HG03439 (cell line): ENCODE data around the gene RNU1-2.
"Not testable (repeated sequence)": the region's sequence is repeated elsewhere in the genome, so short reads cannot be mapped to it uniquely, and the experiment has no call there.

Source experiments
- ATAC-seq: cut with Tn5 transposase; IDR thresholded peaks from one replicate; pipeline ENCODE4 v1.9.1; 2021; ENCODE audit warnings: mild to moderate bottlenecking, moderate library complexity; ENCODE audit not compliant: unreplicated experiment

RNU1-2 gene

DNA sequence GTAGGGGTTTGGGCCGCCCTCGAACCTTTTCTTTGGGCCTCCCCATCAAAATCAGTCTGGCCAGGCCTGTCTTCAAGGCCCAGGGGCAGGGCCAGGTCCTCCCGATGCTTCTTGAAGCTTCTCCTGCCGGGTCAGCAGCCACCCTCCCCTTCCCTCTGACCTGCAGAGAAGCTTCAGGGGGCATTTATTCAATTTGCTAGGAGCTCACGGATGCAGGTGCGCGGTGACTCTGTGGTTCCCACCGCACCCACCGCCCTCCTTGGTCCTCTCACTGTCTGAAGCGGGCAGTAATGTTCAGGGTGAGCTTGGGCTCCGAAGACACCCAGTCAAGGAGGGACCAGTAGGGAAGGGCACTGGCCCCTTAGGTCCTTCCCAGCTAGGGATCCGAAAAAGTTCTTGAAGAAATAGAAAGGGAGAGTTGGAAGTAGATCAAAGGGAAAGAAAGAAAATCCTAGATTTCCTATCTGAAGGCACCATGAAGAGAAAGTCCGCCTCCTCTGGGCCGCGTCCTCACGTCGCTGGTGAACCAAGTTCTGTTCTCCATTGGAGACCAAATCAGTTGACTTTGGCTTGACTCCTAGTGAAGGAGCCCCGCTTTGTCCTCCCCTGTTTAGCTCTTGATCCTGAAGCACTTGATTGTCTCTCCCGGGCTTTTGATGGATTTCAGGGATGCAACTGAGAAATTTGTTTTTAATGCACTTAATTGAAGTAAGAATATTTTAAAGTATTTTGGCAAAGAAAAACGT lies 8.7 kb upstream of the RNU1-2 start:
- no peak for ATAC-seq

DNA sequence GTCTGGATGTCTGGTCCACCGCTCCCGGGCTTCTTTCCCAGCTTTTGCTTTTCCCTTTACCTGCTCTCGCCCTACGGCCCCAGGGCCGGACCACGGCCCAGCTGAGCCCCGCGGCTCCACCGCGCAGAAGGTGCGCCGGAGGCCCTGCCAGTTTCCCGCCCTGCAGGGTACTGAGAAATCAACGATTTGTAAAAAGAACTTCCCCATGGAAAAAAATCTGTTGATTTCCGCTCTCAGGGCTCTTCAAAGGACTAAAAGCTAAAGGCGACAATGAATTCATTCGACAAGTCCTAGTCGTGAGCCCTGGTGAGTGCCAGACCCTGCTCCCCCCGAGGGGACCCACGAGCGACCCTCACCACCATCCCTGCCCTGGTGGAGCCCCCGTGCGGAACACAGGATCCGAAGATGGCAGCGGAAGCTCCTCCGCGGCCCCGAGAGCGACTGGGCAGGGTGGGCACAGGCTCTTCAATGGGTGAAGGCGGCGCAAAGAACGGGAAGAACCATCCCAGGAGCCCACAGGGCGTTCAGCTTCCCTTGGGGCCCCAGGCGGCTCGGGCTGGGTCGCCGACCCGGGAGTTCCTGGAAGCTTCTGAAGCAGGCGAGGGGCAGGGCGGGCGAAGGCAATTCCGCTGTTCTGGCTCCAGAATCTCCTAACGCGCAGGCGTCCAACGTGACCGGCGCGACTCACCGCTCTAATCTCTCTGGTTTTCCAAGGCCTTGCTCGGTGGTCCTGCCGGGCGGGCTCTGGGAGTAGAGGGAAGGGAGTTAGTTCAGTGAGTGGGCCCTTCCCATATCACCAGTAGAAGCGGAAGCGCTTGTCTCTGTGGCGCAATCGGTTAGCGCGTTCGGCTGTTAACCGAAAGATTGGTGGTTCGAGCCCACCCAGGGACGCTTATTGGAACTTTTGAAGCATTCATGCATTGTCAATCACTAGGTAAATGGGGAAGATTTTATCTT lies 6.6 kb upstream of the RNU1-2 start:
- ATAC-seq, result no peak

DNA sequence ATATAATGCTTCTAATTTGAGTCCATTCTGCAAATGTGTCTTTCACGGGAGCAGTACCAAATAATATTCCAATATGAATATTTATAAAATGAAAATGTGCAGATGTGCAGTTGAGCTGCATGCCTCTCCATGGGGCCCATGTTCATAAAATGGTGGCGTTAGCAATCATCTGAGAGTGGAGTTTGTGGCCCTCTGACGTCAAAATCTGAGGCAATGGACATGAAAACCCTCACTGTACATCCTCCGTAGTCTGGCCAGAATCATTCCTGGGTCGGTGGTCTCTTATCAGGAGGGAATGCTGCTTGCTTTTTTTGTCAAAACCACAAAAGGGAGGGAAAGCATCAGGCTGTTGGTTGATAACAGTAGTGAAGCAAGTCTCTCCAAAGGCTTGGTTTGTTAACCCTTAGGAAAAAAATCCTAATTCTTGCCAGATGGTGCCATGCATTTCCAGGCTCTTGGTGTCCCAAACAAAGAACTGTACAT lies 5.2 kb upstream of the RNU1-2 start:
- not testable (repeated sequence) for ATAC-seq

DNA sequence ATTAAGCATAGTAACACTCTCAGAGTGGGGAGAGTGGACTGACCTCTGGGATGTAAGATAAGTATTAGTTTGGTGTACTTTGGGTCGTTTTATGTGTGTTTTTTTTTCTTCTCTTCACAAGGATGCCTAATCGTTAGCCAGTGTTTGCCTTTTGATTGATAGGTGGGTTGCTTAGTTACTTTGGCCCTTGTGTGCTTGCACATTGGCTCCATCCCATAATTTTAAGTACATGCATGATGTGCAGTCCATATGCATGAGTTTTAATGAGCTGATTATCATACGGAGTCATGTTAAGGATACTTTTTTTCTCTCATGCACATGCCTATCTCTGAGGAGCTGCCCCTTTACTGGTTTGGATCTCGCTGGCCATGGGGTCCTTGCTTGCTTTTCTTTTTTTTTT lies 4.7 kb upstream of the RNU1-2 start:
- ATAC-seq, result not testable (repeated sequence)

DNA sequence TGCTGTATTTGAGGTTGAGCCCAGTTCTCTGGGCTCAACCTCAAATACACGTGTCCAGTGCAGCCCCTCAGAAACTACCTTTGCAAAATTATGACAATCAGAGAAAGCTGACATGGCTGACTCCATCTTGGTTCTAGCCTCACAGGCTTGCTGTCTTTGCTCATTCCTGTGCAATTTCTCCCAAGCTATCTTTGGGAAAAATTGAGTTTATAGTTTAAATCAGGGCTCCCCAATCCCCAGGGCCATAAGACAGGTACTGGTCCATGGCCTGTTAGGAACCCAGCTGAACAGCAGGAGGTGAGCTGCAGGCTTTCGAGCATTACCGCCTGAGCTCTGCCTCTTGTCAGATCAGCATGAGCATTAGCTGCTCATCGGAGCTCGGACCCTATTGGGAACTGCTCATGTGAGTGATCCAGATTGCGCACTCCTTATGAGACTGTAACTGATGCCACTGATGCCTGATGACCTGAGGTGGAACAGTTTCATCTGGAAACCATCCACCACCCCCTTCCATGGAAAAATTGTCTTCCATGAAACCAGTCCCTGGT lies 2.7 kb upstream of the RNU1-2 start:
- ATAC-seq, result not testable (repeated sequence)

DNA sequence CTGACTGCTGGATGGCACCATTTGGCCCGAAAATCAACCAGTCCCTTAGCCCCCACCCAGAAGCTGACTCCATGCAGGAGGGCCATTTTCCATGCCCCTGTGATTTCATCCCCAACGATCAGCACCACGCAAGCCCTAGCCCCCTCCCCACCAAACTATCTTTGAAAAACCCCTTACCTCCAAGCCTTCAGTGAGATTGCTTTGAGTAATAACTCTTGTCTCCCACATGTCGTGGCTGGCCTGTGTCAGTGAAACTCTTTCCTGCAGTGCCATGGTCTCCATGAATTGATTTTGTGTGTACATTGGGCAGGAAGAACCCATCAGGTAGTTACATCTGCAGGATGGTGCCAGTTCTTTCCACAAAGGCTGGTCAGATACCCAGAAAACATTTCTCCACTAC lies 2.0 kb upstream of the RNU1-2 start:
- not testable (repeated sequence) for ATAC-seq

DNA sequence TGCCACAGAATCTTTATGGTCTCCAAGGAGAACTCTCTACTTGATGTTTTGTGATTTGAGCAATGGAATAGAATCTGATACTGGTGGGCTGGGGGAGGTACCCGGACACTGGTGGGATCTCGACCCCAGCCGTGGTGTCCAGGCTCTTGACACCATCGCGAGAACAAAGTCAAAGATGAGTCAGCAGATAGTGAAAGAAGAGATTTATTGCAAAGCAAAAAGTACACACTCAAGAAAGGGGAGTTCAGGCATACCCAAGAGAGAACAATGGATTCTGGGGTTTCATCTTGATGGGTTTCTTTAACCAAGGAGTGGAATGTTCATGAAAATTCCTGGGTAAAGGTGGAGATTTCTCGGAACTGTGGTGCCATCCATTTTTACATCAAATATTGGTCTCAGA lies 1.4 kb upstream of the RNU1-2 start:
- not testable (repeated sequence) for ATAC-seq

DNA sequence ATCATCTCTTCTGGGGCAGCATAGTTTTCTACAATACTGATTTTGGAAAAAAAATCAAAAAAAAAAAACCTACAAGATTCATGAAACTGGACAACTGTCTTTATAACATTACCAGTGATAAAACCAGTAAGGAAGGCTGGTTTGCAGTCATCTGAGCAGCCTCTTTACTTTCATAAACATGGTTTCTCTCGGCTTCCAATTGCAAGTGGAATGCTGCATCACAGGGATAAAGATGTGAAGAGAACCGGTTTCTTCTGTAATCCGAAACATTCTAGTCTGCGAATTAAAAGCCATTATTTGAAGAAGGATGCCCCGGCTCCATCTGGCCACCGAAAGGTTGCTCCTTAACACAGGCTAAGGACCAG lies 565 bp upstream of the RNU1-2 start:
- ATAC-seq, result not testable (repeated sequence)

DNA sequence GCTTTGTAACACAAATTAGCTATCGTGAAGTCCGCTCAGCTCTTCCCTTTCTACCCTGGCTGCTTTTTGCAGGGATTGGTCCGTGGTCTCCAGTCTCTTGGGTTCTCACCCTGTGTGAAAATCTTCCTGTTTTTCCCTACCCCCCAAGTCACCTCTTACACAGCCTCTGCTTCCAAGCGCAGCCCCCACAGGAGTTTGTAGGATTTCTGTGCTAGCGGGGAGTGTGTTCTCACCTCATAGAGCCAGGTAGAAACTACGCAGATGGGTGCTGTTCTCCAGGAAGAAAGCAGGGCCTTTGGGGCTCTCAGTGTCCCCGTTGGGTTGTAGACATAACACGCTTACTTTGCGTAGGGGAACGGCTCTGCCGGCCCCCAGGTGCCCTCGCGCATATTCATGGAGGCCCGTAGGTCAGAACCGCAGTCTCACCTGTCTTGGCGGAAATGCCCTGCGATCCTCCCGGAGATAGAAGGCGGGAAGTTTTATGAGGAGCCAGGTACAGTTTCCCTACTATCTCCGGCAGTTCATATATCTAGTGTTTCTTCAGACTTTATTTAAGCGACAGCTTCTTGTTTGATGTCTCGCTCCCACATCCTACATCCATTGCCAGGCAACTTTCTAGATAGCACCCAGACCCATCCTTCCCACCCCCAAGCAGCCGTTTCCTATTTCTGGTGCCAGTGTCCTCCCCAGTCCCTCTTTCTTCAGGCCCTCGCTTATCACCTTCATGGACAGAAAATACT lies 706 bp downstream of the RNU1-2 start:
- ATAC-seq, result not testable (repeated sequence)

DNA sequence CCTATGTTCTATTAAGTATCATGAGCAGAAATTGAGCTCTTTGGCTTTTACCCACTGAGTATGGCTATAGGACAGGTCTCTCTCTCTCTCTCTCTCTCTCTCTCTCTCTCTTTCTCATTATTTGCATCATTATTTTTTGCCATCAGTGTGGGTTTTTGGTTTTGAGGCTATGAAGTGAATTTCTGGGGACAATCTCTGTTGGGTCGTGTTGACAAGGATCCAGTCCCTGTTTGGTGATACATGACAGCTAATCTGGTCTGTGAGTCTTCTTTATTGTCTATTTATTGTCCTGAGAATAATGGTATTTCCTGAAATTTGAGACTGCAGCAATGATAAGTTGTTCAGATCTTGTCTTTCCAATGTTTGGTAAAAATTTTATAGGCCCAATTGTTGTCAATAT lies 1.9 kb downstream of the RNU1-2 start:
- not testable (repeated sequence) for ATAC-seq

DNA sequence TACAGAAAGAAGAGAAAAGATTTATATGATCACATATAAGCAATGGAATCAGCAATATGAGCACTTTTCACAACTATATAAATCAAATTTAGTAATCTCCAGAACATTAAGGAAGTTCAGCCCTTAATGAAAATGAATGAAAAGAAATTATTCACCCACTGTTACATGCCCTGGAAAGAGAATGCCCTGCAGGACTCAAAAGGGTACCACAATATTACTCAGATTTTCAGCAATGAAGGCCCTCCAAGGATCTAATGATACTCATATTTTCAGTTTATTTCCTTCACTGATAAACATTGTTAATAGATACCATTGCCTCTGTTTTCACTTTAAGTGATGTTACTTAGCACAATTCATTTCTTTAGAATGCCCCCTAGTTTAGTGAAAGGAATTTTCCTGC lies 2.5 kb downstream of the RNU1-2 start:
- not testable (repeated sequence) for ATAC-seq

DNA sequence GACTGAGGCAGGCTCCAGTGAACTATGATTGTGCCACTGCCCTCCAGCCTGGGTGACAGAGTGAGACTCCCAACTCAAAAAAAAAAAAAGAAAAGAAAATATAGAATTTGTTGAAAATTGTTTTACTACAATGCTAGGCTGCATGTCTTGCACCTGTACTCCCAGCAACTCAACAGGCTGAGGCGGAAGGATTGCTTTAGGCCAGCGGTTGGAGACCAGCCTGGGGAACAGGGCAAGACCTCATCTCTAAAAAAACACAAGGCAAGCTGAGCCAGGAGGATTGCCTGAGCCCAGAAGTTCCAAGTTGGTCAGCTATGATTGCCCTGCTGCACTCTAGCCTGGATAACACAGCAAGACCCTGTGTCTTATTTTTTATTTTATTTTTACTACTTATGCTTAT lies 3.2 kb downstream of the RNU1-2 start:
- not testable (repeated sequence) for ATAC-seq

DNA sequence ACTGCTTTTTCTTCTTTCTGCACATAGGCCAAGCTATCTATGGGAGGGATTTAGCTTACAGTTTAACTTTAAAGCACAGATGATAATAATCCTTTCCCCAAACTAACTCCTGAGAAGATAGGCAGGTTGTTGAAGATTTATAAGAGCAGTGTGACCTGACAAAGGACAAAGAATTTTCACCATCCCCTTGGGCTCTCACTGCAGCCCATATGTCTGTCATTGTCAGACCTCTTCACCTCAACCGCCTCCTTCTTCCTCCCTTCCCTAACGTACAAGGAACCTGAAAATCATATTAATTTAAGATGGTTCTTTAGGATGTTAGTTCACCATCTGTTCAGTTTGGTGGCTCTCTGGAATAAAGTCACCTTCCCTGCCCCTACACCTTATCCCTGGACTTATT lies 5.0 kb downstream of the RNU1-2 start:
- no peak for ATAC-seq

DNA sequence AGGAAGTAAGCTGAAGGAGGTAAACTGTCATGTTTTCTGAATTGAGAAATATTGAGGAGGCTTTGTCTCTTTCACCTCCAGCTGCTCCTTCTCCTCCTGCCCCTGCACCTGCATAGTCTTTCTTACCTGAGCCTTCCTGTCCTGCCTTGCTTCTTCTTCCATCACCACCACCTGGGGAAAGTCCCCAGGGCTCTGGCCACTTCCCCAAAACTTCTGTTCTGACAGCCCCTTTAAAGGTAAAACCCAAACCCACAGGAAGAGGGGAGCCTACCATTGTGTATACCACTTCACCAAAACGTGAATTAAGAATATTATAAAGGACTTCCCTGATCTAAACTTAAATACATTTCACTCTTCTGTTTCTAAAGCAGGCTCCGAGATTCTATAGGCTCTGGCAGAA lies 5.6 kb downstream of the RNU1-2 start:
- ATAC-seq, result not testable (repeated sequence)

DNA sequence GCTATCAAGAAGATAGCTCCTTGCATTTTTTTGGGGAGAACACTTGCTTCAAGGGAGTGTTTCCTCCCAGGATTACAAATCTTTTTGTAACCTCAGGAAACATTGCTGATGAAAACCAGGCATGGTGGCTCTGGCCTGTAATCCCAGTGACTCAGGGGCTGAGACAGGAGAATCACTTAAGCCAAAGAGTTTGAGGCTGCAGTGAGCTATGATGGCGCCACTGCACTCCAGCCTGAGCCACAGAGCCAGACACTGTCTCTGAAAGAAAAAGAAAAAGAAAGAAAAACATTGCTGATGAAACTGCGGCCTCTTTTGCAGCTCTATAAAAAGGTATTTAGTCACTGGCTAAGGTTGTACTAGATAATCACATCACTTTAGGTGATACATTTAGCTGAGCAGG lies 7.3 kb downstream of the RNU1-2 start:
- no peak for ATAC-seq

DNA sequence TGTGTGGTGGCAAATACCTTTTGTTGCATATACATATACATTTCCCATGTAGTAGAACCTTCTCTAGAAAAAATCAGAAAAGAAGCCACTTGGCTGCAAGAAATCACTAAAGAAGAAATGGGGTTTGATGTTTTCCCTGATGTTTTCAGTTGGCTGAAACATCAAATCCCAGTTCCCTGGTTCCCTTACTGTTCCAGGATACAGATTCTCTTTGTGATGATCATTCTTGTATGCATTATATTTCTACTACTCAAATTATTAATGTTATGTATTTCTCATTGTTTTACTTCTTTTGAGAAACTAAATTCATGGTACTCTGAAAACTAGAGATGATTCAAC lies 7.6 kb downstream of the RNU1-2 start:
- no peak for ATAC-seq

DNA sequence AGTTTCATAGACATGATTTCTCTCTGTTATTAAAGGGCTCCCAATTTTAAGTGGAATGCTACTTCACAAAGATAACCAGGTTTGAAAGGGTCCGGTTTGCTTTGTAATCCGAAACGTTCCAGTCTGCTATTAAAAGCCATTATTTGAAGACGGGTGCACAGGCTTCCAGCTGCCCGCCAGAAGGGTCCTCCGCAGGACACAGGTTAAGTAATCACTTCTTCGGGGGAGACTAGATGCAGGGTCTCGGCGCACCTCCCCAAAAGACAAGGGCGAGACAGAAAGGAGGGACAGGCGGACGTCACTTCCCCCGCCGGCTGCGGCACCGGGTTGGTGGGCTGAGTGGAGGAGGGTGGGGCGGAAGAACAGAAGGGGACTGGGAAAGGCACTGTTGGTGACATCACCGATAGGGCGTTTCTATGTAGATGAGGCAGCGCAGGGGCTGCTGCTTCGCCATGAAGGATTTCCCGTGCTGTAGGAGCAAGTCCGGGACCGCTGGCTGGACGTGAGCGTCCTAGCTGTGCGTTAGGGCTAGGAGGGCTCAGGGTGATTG lies 8.9 kb downstream of the RNU1-2 start:
- ATAC-seq, result peak; percentile 85

DNA sequence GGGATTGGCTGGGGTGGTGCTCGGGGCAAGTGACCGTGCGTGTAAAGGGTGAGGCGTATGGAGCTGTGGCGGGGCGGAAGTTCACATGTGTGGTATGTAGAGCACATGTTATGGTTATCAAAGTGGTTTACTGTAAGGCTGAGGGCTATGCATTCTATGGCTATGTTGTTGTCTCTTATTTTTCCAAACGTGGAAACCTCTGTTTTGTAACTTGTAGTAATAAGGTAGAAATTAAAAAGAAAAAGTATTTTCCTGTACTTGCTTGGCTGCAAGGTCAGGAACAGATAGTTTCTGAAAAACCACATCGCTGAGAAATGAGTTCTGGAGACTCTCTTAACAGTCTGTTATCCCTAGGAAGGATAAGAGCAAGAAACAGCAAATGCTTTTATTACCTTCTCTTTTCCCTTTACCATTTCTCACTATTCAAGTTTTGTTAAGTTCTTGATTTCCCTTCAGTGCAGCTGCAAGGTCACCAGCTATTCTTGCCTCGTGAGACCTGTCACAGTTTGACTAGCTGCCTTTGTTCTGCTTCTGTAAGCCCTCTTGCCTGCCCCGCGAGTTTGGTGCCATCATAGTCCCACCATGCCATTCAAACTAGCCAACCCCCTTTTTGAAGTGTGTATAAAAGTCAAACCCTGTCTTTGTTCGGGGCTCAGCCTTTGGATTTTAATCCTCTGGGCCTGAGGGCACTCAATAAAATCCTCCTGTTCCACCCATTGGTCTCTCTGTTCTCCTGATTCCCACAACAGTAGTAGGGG lies 9.5 kb downstream of the RNU1-2 start:
- peak; percentile 78 for ATAC-seq

DNA sequence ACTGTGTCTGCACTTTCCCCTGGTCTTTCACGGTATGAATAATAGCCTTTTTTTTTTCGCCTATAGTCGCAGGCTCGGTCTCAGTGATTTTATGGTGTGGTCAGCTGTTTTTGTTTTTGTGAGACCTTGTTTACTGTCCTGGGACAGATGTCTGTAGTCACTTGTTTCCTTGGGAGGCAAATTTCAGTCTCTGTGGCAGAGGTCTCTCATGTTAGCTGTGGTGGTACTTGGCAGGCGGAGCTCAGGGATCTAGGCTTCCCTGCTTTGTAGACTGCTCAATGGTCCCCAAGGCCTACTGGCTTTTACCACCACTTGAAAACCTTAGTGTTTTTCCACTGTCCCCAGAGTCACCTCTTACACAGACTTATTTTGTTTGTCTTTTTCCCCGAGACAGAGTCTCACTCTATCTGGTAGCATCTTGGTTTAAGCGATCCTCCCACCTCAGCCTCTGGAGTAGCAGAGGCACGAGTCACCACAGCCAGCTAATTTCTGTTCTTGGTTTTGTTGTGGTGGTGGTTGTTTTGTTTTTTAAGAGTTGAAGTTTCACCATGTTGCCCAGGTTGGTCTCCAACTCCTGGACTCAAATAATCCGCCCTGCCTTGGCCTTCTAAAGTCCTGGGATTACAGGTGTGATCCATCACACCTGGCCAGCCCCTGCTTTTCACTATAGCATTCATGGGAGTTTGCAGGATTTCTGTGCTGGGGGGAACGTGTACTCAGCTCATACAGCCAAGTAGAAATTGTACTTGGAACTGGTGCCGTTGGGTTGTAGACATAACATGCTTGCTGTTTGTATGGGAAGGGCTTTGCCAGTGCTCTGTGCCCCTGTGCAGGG lies 10.3 kb downstream of the RNU1-2 start:
- no peak for ATAC-seq
